NOMO-1 treated with dmso at 0.1 percent for 144 hours (cell line): ENCODE data around the gene MALRD1.
"Not testable (repeated sequence)": the region's sequence is repeated elsewhere in the genome, so short reads cannot be mapped to it uniquely, and the experiment has no call there.

ENCODE experiments used
- DNase-seq: peaks from one replicate; lab custom pipeline; 2025; ENCODE audit not compliant: unreplicated experiment; lab: John Stamatoyannopoulos, UW

Gene MALRD1

DNA sequence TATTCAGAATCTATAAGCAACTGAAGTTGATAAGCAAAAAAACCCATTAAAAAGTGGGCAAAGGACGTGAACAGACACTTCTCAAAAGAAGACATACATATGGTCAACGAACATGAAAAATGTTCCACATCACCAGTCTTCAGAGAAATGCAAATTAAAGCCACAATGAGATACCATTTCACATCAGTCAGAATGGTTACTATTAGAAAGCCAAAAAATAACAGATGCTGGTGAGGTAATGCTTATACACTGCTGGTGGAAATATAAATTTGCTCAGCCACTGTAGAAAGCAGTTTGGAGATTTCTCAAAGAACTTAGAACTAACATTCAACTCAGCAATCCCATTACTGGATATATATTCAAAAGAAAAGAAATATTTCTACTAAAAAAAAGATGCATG lies 434.8 kb downstream of the MALRD1 start:
- no peak for DNase-seq

DNA sequence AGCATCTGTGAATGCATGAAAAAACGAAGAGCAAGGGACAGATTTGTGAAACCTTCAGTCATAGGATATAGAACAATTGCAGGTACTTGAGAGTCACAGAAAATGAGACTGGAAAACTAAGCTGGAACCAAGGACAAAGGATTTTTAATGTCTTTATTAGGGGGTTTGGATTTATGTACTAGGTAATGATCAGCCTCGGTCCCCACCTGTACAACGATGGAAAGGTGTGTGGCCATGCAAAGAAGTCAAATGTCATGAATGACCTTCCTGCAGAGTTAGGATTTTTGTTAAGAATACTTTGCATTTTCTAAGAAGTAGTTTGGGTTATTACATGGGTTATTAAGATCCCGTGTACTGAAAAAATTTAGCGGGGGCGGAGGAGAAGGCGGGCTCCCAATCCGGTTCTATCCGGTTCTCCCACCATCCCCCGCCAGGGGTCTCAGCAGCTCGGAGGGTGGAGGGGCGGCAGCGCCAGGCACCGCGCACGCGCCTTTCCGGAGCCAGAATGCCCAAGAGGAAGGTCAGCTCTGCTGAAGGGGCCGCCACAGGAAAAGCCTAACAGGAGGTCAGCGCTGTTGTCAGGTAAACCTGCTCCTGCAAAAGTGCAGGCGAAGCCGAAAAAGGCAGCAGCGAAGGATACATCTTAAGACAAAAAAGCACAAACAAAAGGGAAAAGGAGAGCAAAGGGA lies 440.1 kb downstream of the MALRD1 start:
- DNase-seq, result no peak

DNA sequence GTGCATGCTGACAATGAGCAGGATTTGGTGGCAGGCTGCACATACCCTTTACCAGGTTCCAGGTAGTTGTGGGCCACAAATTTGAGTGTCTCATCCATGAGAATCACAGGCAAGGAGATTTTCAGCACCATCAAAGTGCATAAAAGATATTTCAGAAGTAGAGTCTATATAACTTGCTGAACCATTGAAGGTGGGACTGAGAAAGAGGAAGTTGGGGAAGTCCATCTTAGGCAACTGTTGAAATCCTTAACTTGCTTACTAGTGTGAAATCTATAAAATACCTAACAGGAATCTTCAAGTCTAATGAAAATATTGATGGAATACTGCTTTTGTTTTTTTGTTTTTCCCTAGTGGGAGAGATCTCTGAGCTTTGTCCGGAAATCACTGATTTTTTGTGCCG lies 442.6 kb downstream of the MALRD1 start:
- DNase-seq, result no peak

DNA sequence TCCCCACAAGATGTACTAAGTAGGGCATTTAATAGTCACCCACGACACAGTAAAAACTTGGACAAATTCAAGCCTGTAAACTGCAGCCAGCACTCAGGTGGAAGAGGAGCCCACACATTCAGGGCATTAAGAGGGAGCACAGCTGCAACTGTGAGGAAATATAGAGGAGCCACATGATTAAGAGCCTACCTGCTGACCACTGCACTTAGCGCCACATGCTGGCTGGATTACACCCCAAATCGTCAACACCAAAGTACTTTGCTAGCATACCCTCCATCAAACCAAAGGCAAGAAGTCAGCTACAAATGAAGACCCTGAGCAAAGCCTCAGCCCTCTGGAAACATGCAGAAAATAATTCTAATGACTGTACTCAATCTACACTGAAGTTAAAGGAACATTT lies 445.3 kb downstream of the MALRD1 start:
- DNase-seq, result no peak

DNA sequence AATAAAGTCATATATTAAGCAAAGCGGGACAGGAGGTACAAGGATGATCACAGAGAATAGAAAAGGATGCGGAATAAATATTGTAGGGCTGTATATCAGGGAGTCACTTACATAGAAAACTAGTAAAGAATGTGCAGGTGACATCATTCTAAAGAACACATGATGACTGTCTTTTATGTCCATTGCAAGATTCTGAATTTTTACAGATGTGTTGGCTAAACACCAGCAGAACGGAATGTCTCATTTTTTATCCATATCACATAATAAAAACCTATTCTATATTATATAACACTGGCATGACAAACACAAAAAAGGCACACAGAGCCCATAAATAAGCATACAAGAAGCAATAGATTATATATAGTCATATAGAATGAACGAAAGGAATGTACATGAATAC lies 448.4 kb downstream of the MALRD1 start:
- DNase-seq, result no peak

DNA sequence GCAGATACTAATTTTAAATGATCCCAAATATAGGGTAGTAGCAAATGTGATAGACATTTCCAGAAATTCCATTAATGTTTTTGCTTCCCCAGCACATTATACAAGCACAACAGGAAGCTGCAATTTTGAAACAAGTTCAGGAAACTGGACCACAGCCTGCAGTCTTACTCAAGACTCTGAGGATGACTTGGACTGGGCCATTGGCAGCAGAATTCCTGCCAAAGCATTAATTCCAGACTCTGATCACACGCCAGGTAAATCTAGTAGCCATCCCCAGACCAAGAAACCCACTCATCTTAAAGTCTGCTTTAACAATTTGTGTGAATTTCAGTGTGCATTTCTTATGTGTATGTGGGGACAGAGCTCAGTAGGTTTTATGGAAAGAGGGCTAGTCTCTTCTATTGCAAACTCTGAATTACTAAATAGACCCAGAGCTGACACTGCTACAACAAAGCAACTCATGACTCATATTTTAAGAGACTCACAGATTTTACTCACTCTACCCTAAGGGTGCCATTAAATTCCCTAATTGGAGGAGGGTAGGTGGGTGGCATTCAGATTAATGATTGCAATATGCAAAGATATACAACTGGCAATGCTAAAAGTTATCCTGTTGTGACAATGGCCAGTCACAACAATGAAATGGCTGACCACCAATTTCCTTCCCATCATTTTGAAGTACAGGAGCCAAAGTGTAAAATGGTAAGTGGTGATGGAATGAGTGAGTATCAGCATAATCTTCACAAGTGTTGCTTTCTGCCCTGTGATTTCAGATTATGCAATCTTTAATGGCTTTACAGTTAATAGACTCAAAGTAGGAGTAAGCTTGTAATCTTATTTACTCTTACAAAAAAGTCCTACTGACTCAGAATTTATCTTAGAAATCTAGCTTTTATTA lies 450.0 kb downstream of the MALRD1 start:
- no peak for DNase-seq

DNA sequence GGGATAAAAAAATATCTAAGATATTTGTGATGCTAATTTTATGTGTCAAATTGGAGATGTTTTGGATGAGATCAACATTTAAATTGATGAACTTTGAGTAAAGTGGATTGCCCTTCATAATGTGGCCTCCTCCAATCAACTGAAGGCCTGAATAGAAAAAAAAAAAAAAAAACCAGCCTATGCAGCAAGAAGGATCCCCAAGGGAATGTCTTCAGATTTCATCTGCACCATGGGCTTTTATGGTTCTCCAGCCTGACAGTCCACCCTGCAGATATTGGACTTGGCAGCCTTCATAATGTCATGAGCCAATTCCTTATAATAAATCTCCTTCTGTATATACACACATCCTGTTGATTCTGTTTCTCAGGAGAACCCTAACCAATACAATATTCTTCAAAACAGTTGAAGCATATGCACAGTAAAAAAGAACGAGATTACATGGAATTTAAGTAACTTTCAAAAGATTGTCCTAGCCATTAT lies 450.7 kb downstream of the MALRD1 start:
- no peak for DNase-seq

DNA sequence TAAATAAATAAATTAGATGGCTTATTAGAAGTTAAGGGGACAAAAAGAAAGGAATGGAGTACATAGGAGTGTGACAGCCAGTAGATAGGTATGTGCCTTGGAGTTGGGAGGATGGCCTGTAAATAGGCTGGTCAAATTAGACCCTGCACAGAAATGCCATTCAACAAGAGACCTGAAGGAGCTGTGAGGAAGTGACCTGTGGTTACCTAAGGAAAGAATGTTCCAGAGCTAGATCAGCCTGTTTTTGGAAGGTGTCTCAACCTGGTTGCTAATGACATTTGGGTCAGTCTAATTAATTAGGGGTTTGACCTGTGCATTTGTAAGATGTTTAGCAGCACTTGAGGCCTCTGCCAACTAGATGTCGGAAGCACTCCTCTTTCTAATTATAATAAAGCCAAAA lies 452.4 kb downstream of the MALRD1 start:
- no peak for DNase-seq

DNA sequence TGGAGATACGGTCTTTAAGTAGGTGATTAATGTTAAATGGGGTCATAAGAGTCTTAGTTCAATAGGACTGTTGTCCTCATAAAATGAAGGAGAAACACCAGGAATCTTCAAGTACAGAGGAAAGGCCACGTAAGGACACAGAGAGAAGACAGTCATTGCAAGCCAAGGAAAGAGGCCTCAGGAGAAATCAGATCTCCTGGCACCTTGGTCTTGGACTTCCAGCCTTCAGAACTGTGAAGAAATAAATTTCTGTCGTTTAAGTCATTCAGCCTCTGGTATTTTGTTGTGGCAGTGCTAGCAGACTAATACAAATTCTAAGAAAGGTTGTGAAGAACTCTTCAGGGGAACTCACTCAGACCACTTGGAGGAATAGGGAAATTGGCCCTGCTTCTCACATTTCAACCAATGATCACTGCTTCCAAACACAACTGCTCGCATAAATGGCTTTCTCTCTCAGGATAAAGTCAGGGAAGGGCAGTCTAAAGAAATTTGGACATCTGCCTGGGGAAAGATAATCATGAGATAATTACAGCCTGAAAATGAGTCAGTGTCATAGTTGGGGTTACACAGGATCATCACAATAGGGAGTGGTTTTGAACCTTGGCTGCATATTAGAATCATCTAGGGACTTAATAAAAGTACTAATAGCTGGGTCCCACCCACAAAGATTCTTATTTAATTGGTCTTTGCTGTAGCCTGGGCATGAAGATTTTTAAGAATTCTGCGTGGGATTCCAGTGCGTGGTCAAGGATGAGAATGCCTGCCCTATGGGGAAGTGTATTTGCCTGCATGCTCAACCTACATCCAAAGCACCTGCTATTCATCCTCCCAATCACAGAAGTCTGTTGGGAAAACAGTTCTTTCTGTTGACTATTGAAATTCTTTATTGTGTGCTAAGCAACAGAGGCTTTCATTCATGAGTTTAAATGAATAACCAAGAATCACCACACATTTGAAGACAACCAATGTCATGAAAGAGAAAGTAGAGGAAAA lies 457.0 kb downstream of the MALRD1 start:
- DNase-seq, result no peak

DNA sequence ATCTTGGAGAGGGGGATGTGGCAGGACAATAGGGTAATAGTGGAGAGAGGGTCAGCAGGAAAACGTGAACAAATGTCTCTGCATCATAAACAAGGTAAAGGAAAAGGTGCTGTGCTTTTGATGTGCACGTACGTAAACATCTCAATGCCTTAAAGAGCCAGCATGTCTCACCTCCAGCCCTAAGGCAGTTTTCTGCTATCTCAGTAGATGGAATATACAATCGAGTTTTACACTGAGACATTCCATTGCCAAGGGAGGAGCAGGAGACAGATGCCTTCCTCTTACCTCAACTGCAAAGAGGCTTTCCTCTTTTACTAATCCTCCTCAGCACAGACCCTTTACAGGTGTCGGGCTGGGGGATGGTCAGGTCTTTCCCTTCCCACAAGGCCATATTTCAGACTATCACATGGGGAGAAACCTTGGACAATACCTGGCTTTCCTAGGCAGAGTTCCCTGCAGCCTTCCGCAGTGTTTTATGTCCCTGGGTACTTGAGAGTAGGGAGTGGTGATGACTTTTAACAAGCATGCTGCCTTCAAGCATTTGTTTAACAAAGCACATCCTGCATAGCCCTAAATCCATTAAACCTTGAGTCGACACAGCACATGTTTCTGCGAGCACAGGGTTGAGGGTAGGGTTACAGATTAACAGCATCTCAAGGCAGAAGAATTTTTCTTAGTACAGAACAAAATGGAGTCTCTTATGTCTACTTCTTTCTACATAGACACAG lies 461.6 kb downstream of the MALRD1 start:
- DNase-seq, result not testable (repeated sequence)

DNA sequence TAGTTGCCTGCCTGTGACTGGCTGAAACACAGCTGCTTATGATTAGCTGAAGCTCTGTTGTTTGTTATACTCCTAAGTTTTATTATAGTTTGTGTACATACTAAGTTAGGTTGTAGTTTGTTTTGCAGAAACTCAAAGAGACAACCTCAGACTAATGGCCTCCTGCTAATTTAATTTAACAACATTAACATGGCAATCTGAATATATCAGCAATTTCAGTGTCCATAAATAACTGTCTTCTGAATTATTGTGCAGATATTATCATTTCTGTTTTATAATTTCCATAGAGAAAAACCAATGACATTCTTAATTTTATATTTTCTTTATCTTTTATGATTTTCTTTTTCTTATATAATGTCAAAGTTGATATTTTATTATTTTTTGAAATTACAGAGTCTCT lies 469.5 kb downstream of the MALRD1 start:
- no peak for DNase-seq

DNA sequence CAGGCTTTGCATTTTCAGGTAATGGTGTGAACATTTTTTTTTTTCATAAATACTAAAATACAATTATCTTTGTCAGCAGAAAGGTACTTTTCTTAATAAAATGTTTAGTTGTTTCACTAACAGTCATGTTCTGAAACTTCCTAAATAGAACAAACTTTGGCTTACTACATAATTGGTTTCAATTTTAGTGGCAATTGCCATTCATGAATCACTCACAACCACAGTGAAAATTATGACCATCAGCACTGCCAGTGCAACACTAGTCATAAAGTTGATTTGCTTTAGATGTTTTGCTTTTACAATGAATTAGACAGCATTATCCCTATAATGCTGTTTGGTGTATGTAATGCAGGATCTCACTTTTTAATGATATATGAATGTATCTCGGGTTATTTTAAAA lies 470.0 kb downstream of the MALRD1 start:
- DNase-seq, result no peak

DNA sequence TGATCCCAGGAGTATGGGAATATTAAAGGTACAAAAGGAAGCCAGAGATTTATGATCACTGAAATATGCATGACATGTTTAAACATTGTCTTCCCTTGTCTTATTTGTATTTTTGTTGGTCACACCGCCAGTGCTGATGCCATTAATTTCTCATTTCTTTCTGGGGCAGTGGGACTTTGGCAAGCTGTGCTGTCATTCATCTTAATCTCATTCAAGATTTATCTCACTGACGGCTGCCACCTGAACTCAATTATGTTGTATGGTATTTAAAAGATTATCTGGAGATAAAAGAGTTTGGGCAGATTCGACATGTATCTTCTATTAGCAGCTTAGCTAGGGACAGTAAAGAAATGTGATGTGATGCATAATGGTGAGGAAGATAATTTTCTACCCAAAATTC lies 482.7 kb downstream of the MALRD1 start:
- DNase-seq, result no peak

DNA sequence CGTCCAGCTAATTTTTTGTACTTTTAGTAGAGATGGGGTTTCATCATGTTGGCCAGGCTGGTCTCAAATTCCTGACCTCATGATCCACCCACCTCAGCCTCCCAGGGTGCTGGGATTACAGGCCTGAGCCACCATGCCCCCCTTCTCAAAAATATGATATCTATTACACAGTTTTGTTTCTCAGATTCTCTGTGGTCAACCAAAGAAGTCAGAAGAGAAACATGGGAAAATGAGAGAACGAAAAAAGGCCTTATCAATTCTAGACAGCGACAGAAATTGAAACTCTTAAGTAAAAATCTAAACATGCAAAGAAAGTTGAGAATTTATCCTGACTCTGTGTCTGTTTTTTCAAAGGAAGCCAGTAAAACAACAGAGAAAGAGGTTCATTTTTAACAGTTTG lies 483.8 kb downstream of the MALRD1 start:
- DNase-seq, result no peak

DNA sequence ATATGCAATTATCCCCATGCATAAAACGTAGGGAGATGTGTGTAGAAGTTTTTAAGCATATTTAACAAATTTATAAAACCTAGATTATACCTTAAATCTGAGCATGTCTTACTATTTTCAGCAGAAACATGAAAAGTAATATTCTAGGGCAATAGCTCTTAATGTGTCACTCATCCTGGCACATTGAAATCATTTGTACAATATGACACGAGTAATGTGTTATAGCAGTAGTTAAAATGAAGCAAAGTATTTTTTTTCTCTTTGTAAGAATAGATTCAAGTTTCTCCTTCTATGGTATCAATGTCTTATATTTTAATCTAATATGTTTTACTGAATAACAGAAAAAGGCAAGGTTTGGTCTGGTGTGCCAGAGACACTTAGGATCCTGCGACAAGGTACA lies 492.7 kb downstream of the MALRD1 start:
- no peak for DNase-seq

DNA sequence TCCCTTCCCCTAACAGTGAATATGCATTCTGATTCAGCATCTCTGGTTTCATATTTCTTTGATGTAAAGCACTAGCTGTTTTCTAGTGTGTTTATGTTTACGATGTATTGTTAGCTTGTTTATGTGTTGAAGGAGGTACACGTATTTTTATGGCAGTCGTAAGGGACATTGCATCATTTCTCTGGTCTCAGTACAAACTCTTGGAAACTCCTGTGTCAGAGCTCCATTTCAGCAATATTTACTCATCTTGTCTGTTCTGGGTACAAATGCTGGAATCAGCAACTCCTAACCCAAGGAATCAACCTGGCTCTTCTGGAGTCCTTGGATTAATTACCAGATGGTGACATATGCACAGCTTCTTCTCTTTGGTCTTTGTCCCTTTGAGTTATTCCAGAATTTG lies 497.6 kb downstream of the MALRD1 start:
- DNase-seq, result no peak

DNA sequence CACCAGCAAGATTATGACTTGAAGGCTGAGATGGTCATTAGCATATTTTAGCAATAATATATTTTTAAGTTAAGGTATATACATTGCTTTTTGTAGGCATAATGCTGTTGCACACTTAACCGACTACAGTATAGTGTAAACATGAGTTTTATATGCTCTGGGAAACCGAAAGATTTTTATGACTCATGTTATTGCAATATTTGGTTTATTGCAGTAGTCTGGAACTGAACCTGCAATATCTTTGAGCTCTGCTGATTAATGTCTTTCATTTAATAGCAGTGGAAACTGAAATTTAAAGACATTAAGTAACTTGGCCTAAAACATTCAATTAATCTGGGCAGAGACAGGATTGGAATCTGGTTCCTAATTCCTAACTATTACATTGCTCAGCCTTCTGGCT lies 500.9 kb downstream of the MALRD1 start:
- DNase-seq, result no peak

DNA sequence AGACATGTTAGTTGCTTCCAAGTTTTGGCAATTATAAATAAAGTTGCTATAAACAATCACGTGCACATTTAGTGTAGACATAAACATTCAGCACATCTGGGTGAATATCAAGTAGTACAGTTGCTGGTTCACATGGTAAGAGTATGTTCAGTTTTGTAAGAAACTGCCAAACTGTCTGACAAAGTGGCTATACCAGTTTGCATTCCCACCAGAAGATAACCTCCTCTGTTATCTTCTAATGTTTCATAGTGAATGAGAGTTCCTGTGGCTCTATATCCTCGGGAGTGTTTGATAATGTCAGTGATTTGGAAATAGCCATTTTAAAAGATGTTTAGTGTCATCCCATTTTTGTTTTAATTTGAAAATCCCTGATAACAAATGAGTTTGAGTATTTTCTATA lies 508.1 kb downstream of the MALRD1 start:
- DNase-seq, result no peak

DNA sequence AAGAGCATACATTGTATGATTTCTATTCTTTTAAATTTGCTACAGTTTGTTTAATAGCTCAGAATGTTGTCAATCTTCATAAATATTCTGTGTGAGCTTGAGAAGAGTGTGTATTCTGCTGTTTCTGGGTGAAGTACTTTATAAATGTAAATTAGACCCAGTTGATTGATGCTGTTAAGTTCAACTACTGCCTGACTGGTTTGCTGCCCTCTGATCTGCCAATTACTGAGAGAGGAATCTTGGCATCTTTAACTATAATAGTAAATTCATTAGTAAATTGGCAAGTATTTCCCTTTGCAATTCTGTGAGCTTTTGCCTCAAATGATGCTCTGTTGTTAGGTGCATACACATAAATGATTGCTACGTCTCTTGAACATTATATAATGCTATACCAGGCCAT lies 512.6 kb downstream of the MALRD1 start:
- DNase-seq, result no peak

DNA sequence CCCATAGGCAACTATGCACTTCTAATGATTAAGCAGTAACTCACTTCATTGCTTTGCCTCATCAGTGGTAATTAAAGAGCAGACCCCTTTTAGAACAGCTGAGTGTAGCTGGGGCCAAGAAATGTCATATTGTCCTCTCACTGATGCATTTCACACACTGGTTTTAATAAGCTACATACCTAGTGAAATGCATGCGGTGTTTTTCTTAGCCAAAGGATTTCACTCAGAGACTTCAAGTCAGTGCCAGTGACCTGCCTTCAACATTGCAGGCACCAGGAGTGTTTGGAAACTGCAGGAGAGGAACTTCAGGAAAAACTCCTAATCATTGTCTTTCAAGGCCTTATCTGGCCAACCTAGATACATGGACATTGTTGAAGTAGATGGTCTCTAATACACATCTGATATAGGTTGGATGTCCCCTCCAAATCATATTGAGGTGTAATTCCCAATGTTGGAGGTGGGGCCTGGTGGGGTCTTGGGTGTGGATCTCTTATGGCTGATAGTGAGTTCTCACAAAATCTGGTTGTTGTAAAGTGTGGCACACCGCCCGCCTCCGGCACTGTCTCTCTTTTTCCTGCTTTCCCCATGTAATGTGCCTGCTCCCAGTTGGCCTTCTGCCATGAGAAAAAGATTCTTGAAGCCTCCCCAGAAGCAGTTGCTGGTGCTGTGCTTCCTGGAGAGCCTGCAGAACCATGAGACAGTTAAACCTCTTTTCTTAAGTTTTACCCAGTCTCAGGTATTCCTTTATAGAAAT lies 515.0 kb downstream of the MALRD1 start:
- DNase-seq, result no peak
